Left renal cortex interstitium (tissue), 4 donors: ENCODE data around the gene PPY. TPM values are rescaled to one million over a fixed set of nuclear protein-coding genes. Genes with fewer than 3 reads are reported as not detected.
"Not testable (repeated sequence)": the region's sequence is repeated elsewhere in the genome, so short reads cannot be mapped to it uniquely, and the experiment has no call there.

ENCODE experiments used
- DNase-seq, 4 donors: peaks; one replicate each; pipeline ENCODE4 v3.0.0-alpha.2; 2013; ENCODE audit warnings: low read depth in 4 of 4, low spot score in 2 of 4, missing footprints in 1 of 4
- polyA plus RNA-seq, 4 donors: library from polyadenylated mRNA; unstranded; fragments of 120-200 nt; gene quantifications; one replicate each; pipeline ENCODE4 v1.2.1, GENCODE V29; 2013; ENCODE audit not compliant: insufficient read length in 4 of 4

PPY gene
- polyA plus RNA-seq, 4 donors: 0.52 TPM; not detected in 3

- DNase-seq: no peak
These were observed 6.9 kb downstream of the PPY start for GRCh38 chr17:43935204-43935925.

GRCh38 chr17:43932923-43933322 is 9.4 kb downstream of the PPY start:
- DNase-seq: no peak

- no peak for DNase-seq
These were observed 9.9 kb downstream of the PPY start for GRCh38 chr17:43932357-43932756.

- no peak for DNase-seq
These were observed 11.2 kb downstream of the PPY start for GRCh38 chr17:43931062-43931571.

GRCh38 chr17:43928609-43929008 is 13.7 kb downstream of the PPY start:
- DNase-seq: no peak

- not testable (repeated sequence) for DNase-seq
These were observed 14.3 kb downstream of the PPY start for GRCh38 chr17:43927929-43928328.

- DNase-seq: no peak
These were observed 15.0 kb downstream of the PPY start for GRCh38 chr17:43927060-43927864.

GRCh38 chr17:43924558-43924957 is 17.7 kb downstream of the PPY start:
- DNase-seq: no peak

- DNase-seq: no peak
These were observed 21.7 kb downstream of the PPY start for GRCh38 chr17:43920500-43921095.

GRCh38 chr17:43918026-43918389 is 24.3 kb downstream of the PPY start:
- no peak for DNase-seq

GRCh38 chr17:43917348-43918025 is 24.8 kb downstream of the PPY start:
- no peak for DNase-seq

GRCh38 chr17:43917016-43917347 is 25.3 kb downstream of the PPY start:
- DNase-seq: no peak

- no peak for DNase-seq
These were observed 25.9 kb downstream of the PPY start for GRCh38 chr17:43916385-43916784.

- DNase-seq: no peak
These were observed 26.7 kb downstream of the PPY start for GRCh38 chr17:43915559-43915958.

GRCh38 chr17:43914451-43914850 is 27.8 kb downstream of the PPY start:
- DNase-seq: no peak

GRCh38 chr17:43913584-43913983 is 28.7 kb downstream of the PPY start:
- no peak for DNase-seq

GRCh38 chr17:43912635-43913304 is 29.5 kb downstream of the PPY start:
- DNase-seq: no peak

- DNase-seq: no peak
These were observed 30.4 kb downstream of the PPY start for GRCh38 chr17:43911904-43912303.

GRCh38 chr17:43909537-43910231 is 32.6 kb downstream of the PPY start:
- no peak for DNase-seq
